Measurements from ENCODE around the gene YOD1.
A peak's percentile ranks its signal among the peaks of the same experiment; 100 is the strongest.

Gene YOD1

DNA sequence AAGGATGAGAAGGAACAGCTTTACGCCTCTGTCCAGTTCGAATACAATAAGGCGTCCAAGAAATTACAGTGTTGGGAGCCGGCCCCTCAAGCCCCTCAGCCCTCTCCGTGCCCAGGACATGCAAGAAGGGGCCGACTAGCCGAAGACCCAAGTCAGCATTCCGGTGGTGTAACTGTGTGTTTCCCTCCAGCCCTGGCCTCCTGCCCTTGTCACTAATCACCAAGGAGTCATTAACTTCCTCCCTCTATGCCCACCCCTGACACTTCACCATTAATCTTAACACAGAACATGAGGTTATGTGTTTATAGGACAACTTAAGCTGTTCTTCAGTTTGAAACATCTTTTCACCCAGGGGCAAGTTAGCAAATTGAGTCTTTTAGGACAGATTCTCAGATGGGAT lies 21.2 kb upstream of the YOD1 start:
- DNase-seq (ENCODE audit: low read depth): no peak

DNA sequence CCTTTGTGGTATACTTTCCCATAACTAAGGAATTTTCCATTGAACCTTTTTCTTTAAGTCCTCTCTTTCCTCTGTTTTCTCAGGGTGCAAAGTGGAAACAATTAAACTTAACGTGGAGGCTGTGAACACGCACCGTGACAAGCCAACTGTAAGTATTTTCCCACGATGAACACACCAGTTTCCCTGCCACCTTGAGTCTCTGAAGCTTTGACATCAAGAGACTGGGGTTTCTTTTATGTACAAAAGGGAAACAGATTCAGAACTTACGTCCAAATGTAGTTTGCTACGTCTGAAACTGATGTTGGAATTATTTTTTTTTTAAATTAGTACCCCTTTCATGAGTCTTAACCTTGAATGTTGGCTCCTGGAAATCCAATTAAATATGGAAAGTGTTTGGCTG lies 20.4 kb upstream of the YOD1 start:
- DNase-seq (ENCODE audit: low read depth): no peak

- DNase-seq (ENCODE audit: low read depth): no peak
Measured at GRCh38 chr1:207070811-207071210, 19.8 kb upstream of the YOD1 start.

GRCh38 chr1:207069858-207070506 lies 19.0 kb upstream of the YOD1 start:
- no peak for DNase-seq (ENCODE audit: low read depth)

DNA sequence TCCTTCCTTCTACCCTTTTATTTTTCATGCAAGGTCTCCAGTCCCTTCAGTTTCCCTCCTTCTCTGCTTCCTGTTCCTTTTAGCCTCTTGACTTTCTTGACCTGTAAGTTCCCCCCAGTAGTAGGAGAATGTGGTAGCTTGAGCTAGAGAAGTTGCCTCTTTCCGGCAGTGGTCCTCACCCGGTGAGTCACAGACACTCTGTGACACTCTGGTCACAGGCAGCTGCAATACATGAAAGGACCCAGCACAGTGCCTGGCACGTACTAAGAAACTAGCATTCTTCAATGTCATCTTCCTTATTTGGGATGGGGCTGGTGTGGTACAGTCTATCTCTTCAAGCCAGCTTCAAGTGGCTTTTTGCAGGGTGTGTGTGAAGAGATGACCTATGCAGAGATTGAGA lies 18.1 kb upstream of the YOD1 start:
- DNase-seq (ENCODE audit: low read depth): no peak

- no peak for DNase-seq (ENCODE audit: low read depth)
Measured at GRCh38 chr1:207067665-207068064, 16.7 kb upstream of the YOD1 start.

GRCh38 chr1:207067185-207067584 lies 16.2 kb upstream of the YOD1 start:
- no peak for DNase-seq (ENCODE audit: low read depth)

GRCh38 chr1:207064561-207064960 lies 13.6 kb upstream of the YOD1 start:
- no peak for DNase-seq (ENCODE audit: low read depth)

- DNase-seq (ENCODE audit: low read depth): no peak
Measured at GRCh38 chr1:207063014-207063413, 12.0 kb upstream of the YOD1 start.

DNA sequence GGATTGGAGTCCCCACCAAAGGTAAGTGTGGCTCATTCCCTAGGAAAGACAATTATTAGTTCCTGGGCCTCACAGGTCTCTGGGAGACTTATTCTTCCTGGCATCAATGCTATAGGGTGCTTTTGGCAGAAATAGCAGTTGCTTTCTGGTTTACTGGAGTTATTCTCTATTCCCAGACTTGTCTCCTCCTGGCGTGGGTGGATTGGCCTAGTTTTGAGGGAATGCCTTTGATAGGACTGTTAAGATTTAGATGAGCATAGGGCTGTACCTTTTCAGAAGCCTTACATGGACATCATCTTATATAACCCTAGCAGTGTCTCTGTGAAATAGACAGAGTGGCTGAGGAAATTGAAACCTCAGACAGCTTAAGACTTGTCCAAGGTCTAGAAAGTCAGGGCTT lies 11.1 kb upstream of the YOD1 start:
- DNase-seq (ENCODE audit: low read depth): no peak

GRCh38 chr1:207060596-207060995 lies 9.6 kb upstream of the YOD1 start:
- no peak for DNase-seq (ENCODE audit: low read depth)

DNA sequence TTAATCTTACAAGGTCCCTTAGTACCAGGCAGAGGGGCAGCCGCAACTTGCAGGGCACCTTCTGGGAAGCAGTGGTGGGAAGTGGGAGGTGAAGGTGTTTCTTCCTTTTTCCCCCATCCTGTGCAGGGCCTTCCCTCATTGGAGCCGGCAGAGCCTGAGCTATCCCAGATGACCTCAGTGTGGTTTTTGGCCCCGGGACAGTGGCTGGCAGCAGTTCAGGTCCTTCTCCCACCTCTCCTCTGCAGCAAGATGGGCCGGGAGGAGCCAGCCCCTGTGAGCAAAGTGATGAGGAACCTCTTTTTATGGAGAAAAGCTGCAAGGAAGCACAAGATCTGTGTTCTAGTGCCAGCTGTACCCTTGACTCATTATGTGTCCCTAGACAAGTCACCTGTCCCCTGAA lies 8.9 kb upstream of the YOD1 start:
- DNase-seq (ENCODE audit: low read depth): no peak

DNA sequence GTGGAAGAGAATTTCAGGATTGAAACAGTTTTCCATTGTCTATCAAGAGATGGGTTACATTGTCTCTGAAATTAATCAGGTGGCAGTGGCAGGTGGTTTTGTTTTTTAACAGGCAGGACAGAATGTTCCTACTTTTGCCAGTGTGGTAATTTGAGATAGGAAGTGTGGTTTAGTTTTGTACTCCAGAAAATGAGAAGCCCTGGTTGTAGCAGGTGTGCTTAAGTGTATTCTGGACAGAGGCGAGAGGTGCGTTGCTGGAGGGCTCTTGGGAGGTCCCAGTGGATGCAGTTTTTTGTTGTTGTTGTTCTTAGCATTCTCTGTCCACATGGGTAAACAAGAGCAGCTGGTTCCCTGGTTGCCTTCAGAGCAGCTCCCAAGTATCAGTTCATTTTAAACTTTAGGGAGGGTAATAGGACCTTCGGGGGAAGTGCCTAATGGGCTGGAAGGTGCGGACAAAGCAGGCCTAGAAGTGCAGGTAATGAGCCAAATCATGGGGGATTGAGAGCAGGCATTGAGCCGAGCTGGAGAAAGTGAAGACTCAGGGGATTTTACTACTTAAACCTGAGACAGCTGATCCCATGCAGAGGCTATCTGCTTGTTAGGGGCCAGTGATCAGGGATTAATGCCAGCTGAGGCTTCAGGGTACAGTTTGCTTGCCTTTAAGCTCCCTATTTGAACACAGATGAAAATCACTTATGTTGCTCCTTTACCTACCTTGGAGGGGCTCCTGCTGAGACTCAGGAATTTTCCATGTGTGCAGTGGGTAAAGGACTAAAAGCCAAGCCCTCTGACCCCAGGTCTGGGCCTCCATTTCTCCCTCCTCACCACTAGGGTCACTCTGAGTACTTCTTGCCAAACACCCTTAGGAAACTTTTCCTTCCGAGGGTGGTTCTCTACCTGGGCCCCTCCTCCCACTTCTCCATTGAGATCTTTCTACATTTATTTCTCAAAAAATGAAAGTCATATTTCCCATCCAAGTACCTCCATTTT lies 8.2 kb upstream of the YOD1 start:
- no peak for DNase-seq (ENCODE audit: low read depth)

GRCh38 chr1:207058252-207058651 lies 7.2 kb upstream of the YOD1 start:
- no peak for DNase-seq (ENCODE audit: low read depth)

GRCh38 chr1:207056673-207057072 lies 5.7 kb upstream of the YOD1 start:
- DNase-seq (ENCODE audit: low read depth): no peak

DNA sequence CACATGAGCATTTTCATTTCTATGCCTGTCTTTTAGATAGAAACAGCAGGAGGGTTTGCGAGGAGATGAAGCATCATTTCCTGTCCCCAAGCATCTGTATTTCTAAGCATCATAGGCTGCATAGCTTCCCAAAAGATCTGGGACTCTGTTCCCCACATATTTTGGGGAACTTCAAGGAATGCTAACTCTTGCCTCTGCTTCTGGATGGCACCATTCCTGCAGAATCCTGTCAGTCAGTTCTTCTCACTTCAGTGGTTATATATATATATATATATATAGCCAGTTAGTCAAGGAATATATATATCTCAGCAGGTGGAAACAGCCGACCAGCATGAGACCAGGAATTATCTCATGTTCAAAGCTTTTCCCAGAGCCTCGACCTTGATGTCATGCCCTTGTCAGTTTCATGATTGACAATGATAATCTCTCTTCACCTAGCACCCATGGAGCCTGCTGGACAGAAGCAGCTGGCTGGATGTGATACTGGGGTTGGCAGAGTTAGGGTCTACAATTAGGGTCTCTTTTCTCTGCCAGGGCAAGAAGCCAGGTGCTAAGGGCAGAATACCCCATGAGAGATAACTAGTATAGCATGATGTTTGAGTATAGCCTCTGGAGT lies 4.5 kb upstream of the YOD1 start:
- DNase-seq (ENCODE audit: low read depth): no peak

GRCh38 chr1:207054491-207054890 lies 3.5 kb upstream of the YOD1 start:
- no peak for DNase-seq (ENCODE audit: low read depth)

DNA sequence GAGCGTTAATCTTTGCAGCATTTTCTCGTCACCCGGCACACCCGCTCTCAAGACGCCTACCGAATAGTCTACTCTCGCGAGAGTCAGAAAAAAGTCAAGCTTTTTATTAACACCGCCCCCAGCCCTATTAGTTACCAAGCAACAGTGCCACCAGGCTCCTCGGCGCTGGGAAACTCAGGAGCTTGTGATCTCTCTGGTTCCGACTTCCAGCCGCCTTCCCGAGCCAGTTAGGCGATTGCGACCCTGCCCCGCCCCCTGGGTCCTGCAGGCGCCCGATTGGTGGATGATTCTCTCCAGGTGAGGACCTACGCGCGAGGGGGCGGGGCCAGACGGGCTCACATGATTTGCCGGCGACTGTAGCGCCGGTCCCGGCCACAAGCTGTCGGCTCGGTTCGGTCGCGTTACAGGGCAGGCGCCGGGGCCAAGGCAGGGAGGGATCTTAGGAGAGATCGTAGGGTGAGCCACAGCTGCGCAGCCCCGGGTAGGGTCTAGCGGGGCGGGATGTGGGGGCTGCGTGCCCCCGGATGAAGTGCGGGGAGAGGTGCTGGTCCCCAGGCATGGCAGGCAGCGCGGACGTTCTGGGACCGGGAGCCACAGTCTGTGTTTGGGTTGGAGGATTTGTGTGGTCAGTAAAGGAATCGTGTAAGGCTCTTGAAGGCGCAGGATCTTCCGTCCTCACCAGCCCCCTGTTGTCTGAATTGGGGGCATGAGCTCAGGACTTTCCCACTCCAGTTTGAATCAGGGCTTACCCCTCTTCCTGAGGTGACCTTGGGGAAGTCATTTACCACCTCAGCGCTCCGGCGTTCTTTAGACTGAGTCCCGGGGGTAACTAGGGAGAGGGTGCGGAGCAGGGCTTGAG lies 2.1 kb upstream of the YOD1 start, which contains the start of gene PFKFB2:
PFKFB2 (plus strand) TSS at position 365 of the 859 bp plus-strand sequence. CDS start 1,443 bp downstream, outside the sequence.
- peak; percentile 89 for DNase-seq (ENCODE audit: low read depth)

- peak; percentile 77 for DNase-seq (ENCODE audit: low read depth)
Measured at GRCh38 chr1:207050480-207051190, 373 bp downstream of the YOD1 start.

DNA sequence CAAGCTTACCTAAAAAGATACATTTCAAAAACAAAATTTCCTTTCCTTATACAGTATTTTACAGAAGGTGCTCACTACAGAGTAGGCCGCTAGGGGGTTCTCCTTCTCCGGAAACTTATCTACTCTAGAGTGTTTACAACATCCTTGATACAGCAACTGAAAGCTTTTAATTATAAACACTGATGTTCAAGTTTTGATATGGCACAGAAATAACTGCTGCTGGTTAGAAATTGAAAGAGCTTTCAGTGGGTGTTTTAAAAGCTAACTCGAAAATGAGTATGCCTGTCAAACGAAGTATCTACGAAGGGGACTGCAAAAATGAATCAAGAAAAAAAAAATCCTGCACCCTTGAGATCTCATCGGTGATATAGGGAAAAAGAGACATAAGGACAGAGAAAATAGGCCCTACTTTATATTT lies 1.0 kb downstream of the YOD1 start:
- DNase-seq (ENCODE audit: low read depth): no peak

GRCh38 chr1:207049514-207049913 lies 1.5 kb downstream of the YOD1 start:
- DNase-seq (ENCODE audit: low read depth): no peak

All from stimulated activated CD8-positive, alpha-beta memory T cell treated with anti-CD3 and anti-CD28 coated beads, Interleukin-12 subunit alpha, Interleukin-12 subunit beta, amount 100 ng/mL, for 4 hours (primary cell).